H9 (cell line): ENCODE results near the gene KIF21B. TPM values are rescaled to one million over a fixed set of nuclear protein-coding genes. Genes with fewer than 3 reads are reported as not detected.

ENCODE experiments used
- DNase-seq: peaks from one replicate; pipeline ENCODE4 v3.0.0-alpha.2; 2017
- H2AFZ ChIP-seq: one replicate; pipeline ENCODE4 v1.6.1; 2013; ENCODE audit warnings: mild to moderate bottlenecking, low read length, control low read depth, moderate library complexity
- H2AK5ac ChIP-seq: 2 replicates; pipeline ENCODE4 v1.6.1; 2013; ENCODE audit warnings: low read length, control low read depth, mixed read lengths; ENCODE audit not compliant: insufficient read length
- H2BK120ac ChIP-seq: one replicate; pipeline ENCODE4 v1.6.1; 2013; ENCODE audit warnings: low read depth, mild to moderate bottlenecking, low read length, control low read depth, inconsistent platforms; ENCODE audit not compliant: poor library complexity, severe bottlenecking
- H2BK12ac ChIP-seq: 2 replicates; pipeline ENCODE4 v1.6.1; 2013; ENCODE audit warnings: low read length, control low read depth, mixed read lengths, low read depth; ENCODE audit not compliant: insufficient read length
- H2BK15ac ChIP-seq: 2 replicates; pipeline ENCODE4 v1.6.1; 2013; ENCODE audit warnings: low read depth, low read length, control low read depth
- H2BK20ac ChIP-seq: one replicate; pipeline ENCODE4 v1.6.1; 2013; ENCODE audit warnings: low read depth, mild to moderate bottlenecking, low read length, control low read depth, inconsistent platforms; ENCODE audit not compliant: poor library complexity, severe bottlenecking
- H2BK5ac ChIP-seq: 2 replicates; pipeline ENCODE4 v1.6.1; 2013; ENCODE audit warnings: low read length, control low read depth, mixed read lengths; ENCODE audit not compliant: insufficient read length
- H3K14ac ChIP-seq: 2 replicates; pipeline ENCODE4 v1.6.1; 2013; ENCODE audit warnings: low read length, control low read depth; ENCODE audit not compliant: insufficient read depth
- H3K18ac ChIP-seq: 2 replicates; pipeline ENCODE4 v1.6.1; 2013; ENCODE audit warnings: low read depth, mild to moderate bottlenecking, mixed read lengths, low read length, control low read depth; ENCODE audit not compliant: insufficient read length
- H3K23ac ChIP-seq: 2 replicates; pipeline ENCODE4 v1.6.1; 2013; ENCODE audit warnings: low read length, control low read depth, mixed read lengths, low read depth; ENCODE audit not compliant: insufficient read length
- H3K23me2 ChIP-seq: 2 replicates; pipeline ENCODE4 v1.6.1; 2013; ENCODE audit warnings: low read depth, mild to moderate bottlenecking, mixed read lengths, low read length, control low read depth; ENCODE audit not compliant: insufficient read length, poor library complexity, severe bottlenecking
- H3K27ac ChIP-seq: 2 replicates; pipeline ENCODE4 v1.5.1; 2013; ENCODE audit warnings: low read length, control low read depth, mixed read lengths, low read depth; ENCODE audit not compliant: insufficient read length
- H3K27me3 ChIP-seq: 2 replicates; pipeline ENCODE4 v1.6.1; 2013; ENCODE audit warnings: low read length, control low read depth, inconsistent platforms; ENCODE audit not compliant: insufficient read depth
- H3K4ac ChIP-seq: 2 replicates; pipeline ENCODE4 v1.6.1; 2013; ENCODE audit warnings: low read depth, mild to moderate bottlenecking, control low read depth, inconsistent platforms, low read length, moderate library complexity
- H3K4me1 ChIP-seq: 2 replicates; pipeline ENCODE4 v1.6.1; 2013; ENCODE audit warnings: low read length, control low read depth, inconsistent platforms; ENCODE audit not compliant: insufficient read depth
- H3K4me2 ChIP-seq: 2 replicates; pipeline ENCODE4 v1.6.1; 2013; ENCODE audit warnings: low read length, control low read depth, mixed read lengths; ENCODE audit not compliant: insufficient read length, insufficient read depth
- H3K56ac ChIP-seq: 2 replicates; pipeline ENCODE4 v1.6.1; 2013; ENCODE audit warnings: low read depth, mild to moderate bottlenecking, mixed read lengths, low read length, control low read depth; ENCODE audit not compliant: insufficient read length
- H3K79me1 ChIP-seq: 2 replicates; pipeline ENCODE4 v1.6.1; 2013; ENCODE audit warnings: low read depth, mild to moderate bottlenecking, moderate library complexity, low read length, control low read depth, inconsistent platforms; ENCODE audit not compliant: insufficient read depth, poor library complexity, severe bottlenecking
- H3K79me2 ChIP-seq: 2 replicates; pipeline ENCODE4 v1.6.1; 2013; ENCODE audit warnings: low read length, control low read depth, inconsistent platforms; ENCODE audit not compliant: insufficient read depth
- H3K9ac ChIP-seq: 2 replicates; pipeline ENCODE4 v1.6.1; 2013; ENCODE audit warnings: low read length, control low read depth, mixed read lengths; ENCODE audit not compliant: insufficient read length; ENCODE audit errors: extremely low read depth
- H3K9me3 ChIP-seq: one replicate; pipeline ENCODE4 v1.6.1; 2013; ENCODE audit warnings: low read depth, low read length, inconsistent platforms; ENCODE audit not compliant: control insufficient read depth
- H3T11ph ChIP-seq: one replicate; pipeline ENCODE4 v1.6.1; 2013; ENCODE audit warnings: mild to moderate bottlenecking, low read length, control low read depth, inconsistent platforms
- H4K20me1 ChIP-seq: one replicate; pipeline ENCODE4 v1.6.1; 2013; ENCODE audit not compliant: control insufficient read depth, insufficient read length, insufficient read depth
- H4K5ac ChIP-seq: 2 replicates; pipeline ENCODE4 v1.6.1; 2013; ENCODE audit warnings: low read depth, mild to moderate bottlenecking, mixed read lengths, low read length, control low read depth; ENCODE audit not compliant: insufficient read length
- H4K8ac ChIP-seq: replicated peaks from 2 replicates; pipeline ENCODE4 v1.6.1; 2013; ENCODE audit warnings: low read length, control low read depth, mixed read lengths, low read depth; ENCODE audit not compliant: insufficient read length
- H4K91ac ChIP-seq: 2 replicates; pipeline ENCODE4 v1.6.1; 2013; ENCODE audit warnings: low read depth, mild to moderate bottlenecking, moderate library complexity, mixed read lengths, low read length, control low read depth; ENCODE audit not compliant: insufficient read length
- H3K27ac Mint-ChIP-seq, 3 experiments: 2 replicates in 2 of 3; 3 replicates in 1 of 3; pipeline ENCODE4 v1.8.0; 2020 to 2021; ENCODE audit warnings: mixed read lengths in 3 of 3, mild to moderate bottlenecking in 1 of 3, moderate library complexity in 1 of 3
- H3K27me3 Mint-ChIP-seq: 2 replicates; pipeline ENCODE4 v1.8.0; 2021; ENCODE audit warnings: low read depth, mild to moderate bottlenecking, moderate library complexity, mixed read lengths
- H3K36me3 Mint-ChIP-seq, 3 experiments: 2 replicates in 2 of 3; 3 replicates in 1 of 3; pipeline ENCODE4 v1.8.0; 2020 to 2021; ENCODE audit warnings: low read depth in 3 of 3, mixed read lengths in 3 of 3; ENCODE audit not compliant: insufficient read depth in 1 of 3
- H3K4me1 Mint-ChIP-seq, 2 experiments: 2 replicates each; pipeline ENCODE4 v1.8.0; 2020; ENCODE audit warnings: mixed read lengths in 2 of 2
- H3K4me3 Mint-ChIP-seq, 2 experiments: 2 replicates in 1 of 2; 3 replicates in 1 of 2; pipeline ENCODE4 v1.8.0; 2020 to 2021; ENCODE audit warnings: mild to moderate bottlenecking in 2 of 2, mixed read lengths in 2 of 2, moderate library complexity in 1 of 2
- H3K9me3 Mint-ChIP-seq, 2 experiments: 2 replicates in 1 of 2; 3 replicates in 1 of 2; pipeline ENCODE4 v1.8.0; 2020; ENCODE audit warnings: mild to moderate bottlenecking in 2 of 2, mixed read lengths in 2 of 2, moderate library complexity in 1 of 2
- CTCF ChIP-seq: fragments of 200-600 bp; sonication (generic); conservative IDR thresholded peaks from 3 replicates; pipeline ENCODE4 v1.8.0; 2021; ENCODE audit warnings: antibody characterized with exemption, mild to moderate bottlenecking
- WGBS: extraction: QIAGEN DNeasy Blood & Tissue Kit; methylation state at CpG from one replicate; pipeline ENCODE4 v1.1.7; 2013; ENCODE audit warnings: missing lambda C conversion rate, low lambda C conversion rate, mixed read lengths; ENCODE audit not compliant: insufficient read length; ENCODE audit errors: extremely low coverage; 5-methylcytosine and 5-hydroxymethylcytosine counted together
- total RNA-seq: library from RNA; stranded (reverse); gene quantifications from 2 replicates; pipeline ENCODE4 v1.2.1, GENCODE V29; 2021

KIF21B gene
- total RNA-seq, 1 experiment from 2014 or later = 7.5 TPM

DNA sequence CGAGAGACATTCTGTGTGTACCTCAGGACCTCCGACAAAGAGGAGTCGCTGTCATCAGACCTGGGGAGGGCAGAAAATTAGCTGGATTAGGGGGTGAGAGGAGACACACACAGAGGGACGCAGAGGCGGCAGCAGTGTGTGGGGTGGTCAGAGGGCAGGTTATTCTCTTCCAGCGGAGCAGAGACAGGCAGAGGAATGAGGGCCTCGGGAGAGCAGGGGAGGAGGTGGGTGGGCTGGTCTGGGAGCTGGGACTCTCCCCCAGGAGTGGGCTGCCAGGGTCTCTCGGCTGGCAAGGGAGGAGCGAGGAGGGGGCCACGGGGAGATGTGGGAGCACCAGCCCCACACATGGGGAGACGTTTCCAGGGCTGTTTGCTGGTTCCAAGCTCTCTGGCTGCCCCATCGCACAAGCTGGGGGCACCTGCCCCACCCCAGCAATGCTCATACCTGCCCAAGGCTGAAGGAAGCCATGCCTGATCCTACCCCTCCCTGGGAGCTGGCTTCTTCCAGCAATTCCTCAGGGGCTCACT, 40.4 kb downstream of the KIF21B start:
- H4K8ac ChIP-seq = no peak overlapping the region
- H3K9me3 Mint-ChIP-seq = peaks cover 10% of the 10 kb centered on the region in 2 experiments
- no peak overlapping the region for H4K91ac ChIP-seq
- no peaks in the 10 kb centered on the region for H3K4me1 ChIP-seq
- H3K27me3 Mint-ChIP-seq = no peaks in the 10 kb centered on the region; the same call in 1 of the 2 replicates
- no peak overlapping the region for H3K14ac ChIP-seq
- H3K9me3 ChIP-seq = peaks cover 11% of the 10 kb centered on the region
- H3K4me1 Mint-ChIP-seq = no peaks in the 10 kb centered on the region
- no peak overlapping the region for H3K23ac ChIP-seq
- H3K4me2 ChIP-seq = no peak overlapping the region
- no peak overlapping the region; a peak in 1 of 7 replicates for H3K27ac Mint-ChIP-seq
- no peak overlapping the region for H3K9ac ChIP-seq
- H4K5ac ChIP-seq = no peak overlapping the region
- no peaks in the 10 kb centered on the region for H3K23me2 ChIP-seq
- WGBS = no CpG with 5 or more reads among the region's 12 CpGs
- no peak overlapping the region for H3K4me3 Mint-ChIP-seq
- no peak overlapping the region for H3K18ac ChIP-seq
- H3K4ac ChIP-seq = no peak overlapping the region
- no peak overlapping the region for H2AFZ ChIP-seq
- no peak overlapping the region for H3K56ac ChIP-seq
- TF ChIP-seq CTCF = no peak
- H3T11ph ChIP-seq = no peak overlapping the region
- H2BK20ac ChIP-seq = no peak overlapping the region
- peaks cover 26 to 52% (median 47%) of the 10 kb centered on the region in 3 experiments for H3K36me3 Mint-ChIP-seq
- H3K79me1 ChIP-seq = no peaks in the 10 kb centered on the region
- H2AK5ac ChIP-seq = no peak overlapping the region
- no peak overlapping the region for H3K27ac ChIP-seq
- H2BK120ac ChIP-seq = no peak overlapping the region
- H4K20me1 ChIP-seq = no peaks in the 10 kb centered on the region
- no peak overlapping the region for H2BK12ac ChIP-seq
- no peak for DNase-seq
- no peak overlapping the region for H2BK15ac ChIP-seq
- no peak overlapping the region for H2BK5ac ChIP-seq
- H3K79me2 ChIP-seq = no peaks in the 10 kb centered on the region
- no peaks in the 10 kb centered on the region for H3K27me3 ChIP-seq
